GM19025 (cell line): Measurements from ENCODE around the gene ARIH2.
A peak's percentile ranks its signal among the peaks of the same experiment; 100 is the strongest.
"Not testable (repeated sequence)": the region's sequence is repeated elsewhere in the genome, so short reads cannot be mapped to it uniquely, and the experiment has no call there.

ENCODE experiments used
- ATAC-seq: cut with Tn5 transposase; IDR thresholded peaks from one replicate; pipeline ENCODE4 v1.9.1; 2021; ENCODE audit warnings: mild to moderate bottlenecking, low read depth, moderate library complexity; ENCODE audit not compliant: unreplicated experiment

ARIH2 gene

GRCh38 chr3:48999085-48999858 lies 80.6 kb downstream of the ARIH2 start:
- no peak for ATAC-seq

GRCh38 chr3:49001155-49001554 lies 82.5 kb downstream of the ARIH2 start:
- no peak for ATAC-seq

- ATAC-seq, result no peak
These were observed 86.0 kb downstream of the ARIH2 start for GRCh38 chr3:49004352-49005302.

- no peak for ATAC-seq
These were observed 86.7 kb downstream of the ARIH2 start for GRCh38 chr3:49005303-49005680.

GRCh38 chr3:49005998-49006397 lies 87.4 kb downstream of the ARIH2 start:
- ATAC-seq, result no peak

GRCh38 chr3:49006408-49007067 lies 87.9 kb downstream of the ARIH2 start:
- ATAC-seq, result no peak

- ATAC-seq, result peak; percentile 87
These were observed 88.6 kb downstream of the ARIH2 start, which contains the start of gene WDR6 for GRCh38 chr3:49007068-49007770. WDR6 (plus strand) TSS chr3:49007391; CDS start chr3:49007432, 41 bp downstream.

GRCh38 chr3:49007771-49008528 lies 89.3 kb downstream of the ARIH2 start:
- peak; percentile 35 for ATAC-seq

GRCh38 chr3:49008627-49009026 lies 90.0 kb downstream of the ARIH2 start:
- not testable (repeated sequence) for ATAC-seq

- no peak for ATAC-seq
These were observed 90.8 kb downstream of the ARIH2 start for GRCh38 chr3:49009396-49009795.

GRCh38 chr3:49012441-49013017 lies 93.9 kb downstream of the ARIH2 start:
- ATAC-seq, result no peak

- ATAC-seq, result no peak
These were observed 94.6 kb downstream of the ARIH2 start for GRCh38 chr3:49013113-49013737.

- ATAC-seq, result no peak
These were observed 95.4 kb downstream of the ARIH2 start for GRCh38 chr3:49013738-49014660.

- no peak for ATAC-seq
These were observed 96.4 kb downstream of the ARIH2 start for GRCh38 chr3:49015072-49015471.

- ATAC-seq, result no peak
These were observed 97.1 kb downstream of the ARIH2 start for GRCh38 chr3:49015765-49016164.

GRCh38 chr3:49016414-49017228 lies 98.0 kb downstream of the ARIH2 start:
- no peak for ATAC-seq
